ENCODE data around the gene CCDC92B. TPM values are rescaled to one million over a fixed set of nuclear protein-coding genes. Genes with fewer than 3 reads are reported as not detected.
"Not testable (repeated sequence)": the region's sequence is repeated elsewhere in the genome, so short reads cannot be mapped to it uniquely, and the experiment has no call there.

CCDC92B gene
- total and polyA plus RNA-seq, 2 of the 4 experiments (the other 2 are of a cell fraction), result not detected

DNA sequence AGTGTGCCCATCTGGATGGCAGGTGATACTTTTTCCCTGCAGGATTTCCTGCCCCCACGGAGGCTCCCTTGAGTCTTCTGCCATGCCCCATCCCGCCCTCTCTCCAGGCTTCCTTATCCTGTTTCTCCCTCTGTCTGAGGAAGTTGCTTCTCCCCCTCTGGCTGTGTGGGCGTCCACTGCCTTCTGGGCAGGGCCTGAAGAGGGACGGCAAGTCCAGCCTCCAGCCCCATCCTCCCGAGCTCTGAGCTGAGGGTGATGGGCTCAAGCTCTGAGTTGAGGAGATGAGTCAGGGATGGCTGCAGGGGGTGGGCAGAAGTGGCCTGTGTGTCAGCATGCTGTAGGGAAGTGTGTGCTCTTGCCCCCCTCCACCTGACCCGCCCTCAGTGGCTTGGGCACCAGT is 32.6 kb upstream of the CCDC92B start:
- H3K9me3 ChIP-seq (ENCODE audit: control insufficient read depth, insufficient read depth, low read length), result peaks cover 3% of the 10 kb centered on the region
- H4K5ac ChIP-seq (ENCODE audit: low read depth, low read length), result no peak overlapping the region
- H3K4me3 ChIP-seq (ENCODE audit: insufficient read depth, low read depth, low read length), result no peak overlapping the region
- H3K14ac ChIP-seq (replicated peaks; ENCODE audit: low read depth, low read length), result no peak overlapping the region
- POLR2A ChIA-PET (ENCODE audit: unreplicated experiment), result no interaction called here
- no peak overlapping the region for H3K23ac ChIP-seq (ENCODE audit: low read depth, low read length)
- H2BK5ac ChIP-seq (ENCODE audit: low read depth, low read length, poor library complexity, severe bottlenecking), result no peak overlapping the region
- BruUV-seq (replicated peaks), result no TSS peak
- no peak overlapping the region for H3K4ac ChIP-seq (ENCODE audit: low read depth, low read length)
- H4K8ac ChIP-seq (ENCODE audit: low read depth in 2 of 2, low read length in 2 of 2), result no peak overlapping the region
- no peak overlapping the region for H2BK120ac ChIP-seq (ENCODE audit: low read depth, low read length)
- H4K91ac ChIP-seq (ENCODE audit: insufficient read depth, low read depth, low read length), result no peak overlapping the region
- CTCF ChIA-PET, result no interaction called here
- no peak overlapping the region for H2BK15ac ChIP-seq (ENCODE audit: low read depth, low read length)
- no peak overlapping the region for H3K4me2 ChIP-seq (ENCODE audit: low read depth, low read length)
- H3K56ac ChIP-seq (ENCODE audit: extremely low read depth, insufficient read depth, low read length), result no peak overlapping the region
- H3K9me1 ChIP-seq (ENCODE audit: insufficient read depth, low read length), result no peaks in the 10 kb centered on the region
- H3K79me1 ChIP-seq (ENCODE audit: low read depth in 1 of 2, low read length in 2 of 2), result no peaks in the 10 kb centered on the region
- H2AFZ ChIP-seq (replicated peaks; ENCODE audit: low read length, poor library complexity), result peak overlapping the region; percentile 58
- peak; percentile 61 for DNase-seq
- H3K18ac ChIP-seq (ENCODE audit: low read depth, low read length), result no peak overlapping the region
- dilution Hi-C loops (cut with HindIII; ENCODE audit: low sequenced_read_pairs, unreplicated experiment) (no loop called here), intact Hi-C loops (cut with micrococcal nuclease) (no loop called here), in situ Hi-C loops (cut with MboI; ENCODE audit: low sequenced_read_pairs) (no loop called here)
- no peak overlapping the region for H2BK20ac ChIP-seq (ENCODE audit: low read depth, low read length)
- no peak overlapping the region for H2AK9ac ChIP-seq (replicated peaks; ENCODE audit: low read depth, low read length, poor library complexity)
- no peaks in the 10 kb centered on the region for H4K20me1 ChIP-seq (ENCODE audit: insufficient read depth, low read length)
- H3K27ac ChIP-seq (ENCODE audit: insufficient read depth, low read length), result no peak overlapping the region
- ATAC-seq (ENCODE audit: low read depth), result peak; percentile 61; the same call in 1 of the 2 replicates
- H3K4me1 ChIP-seq (ENCODE audit: control insufficient read depth, insufficient read depth, low read length), result no peaks in the 10 kb centered on the region
- WGBS, 2 experiments (ENCODE audit: extremely low coverage in 2 of 2, insufficient read length in 1 of 2), result no CpG with 5 or more reads among the region's 6 CpGs
- H3K36me3 ChIP-seq (ENCODE audit: control insufficient read depth, insufficient read depth, low read length), result no peaks in the 10 kb centered on the region
- no peak overlapping the region for H3K9ac ChIP-seq (ENCODE audit: low read depth, low read length)
- no peak overlapping the region for H2AK5ac ChIP-seq (ENCODE audit: low read depth, low read length)
- TF ChIP-seq, protein P1, sequence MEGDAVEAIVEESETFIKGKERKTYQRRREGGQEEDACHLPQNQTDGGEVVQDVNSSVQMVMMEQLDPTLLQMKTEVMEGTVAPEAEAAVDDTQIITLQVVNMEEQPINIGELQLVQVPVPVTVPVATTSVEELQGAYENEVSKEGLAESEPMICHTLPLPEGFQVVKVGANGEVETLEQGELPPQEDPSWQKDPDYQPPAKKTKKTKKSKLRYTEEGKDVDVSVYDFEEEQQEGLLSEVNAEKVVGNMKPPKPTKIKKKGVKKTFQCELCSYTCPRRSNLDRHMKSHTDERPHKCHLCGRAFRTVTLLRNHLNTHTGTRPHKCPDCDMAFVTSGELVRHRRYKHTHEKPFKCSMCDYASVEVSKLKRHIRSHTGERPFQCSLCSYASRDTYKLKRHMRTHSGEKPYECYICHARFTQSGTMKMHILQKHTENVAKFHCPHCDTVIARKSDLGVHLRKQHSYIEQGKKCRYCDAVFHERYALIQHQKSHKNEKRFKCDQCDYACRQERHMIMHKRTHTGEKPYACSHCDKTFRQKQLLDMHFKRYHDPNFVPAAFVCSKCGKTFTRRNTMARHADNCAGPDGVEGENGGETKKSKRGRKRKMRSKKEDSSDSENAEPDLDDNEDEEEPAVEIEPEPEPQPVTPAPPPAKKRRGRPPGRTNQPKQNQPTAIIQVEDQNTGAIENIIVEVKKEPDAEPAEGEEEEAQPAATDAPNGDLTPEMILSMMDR (conservative IDR thresholded peaks at IDR 0.05; ENCODE audit: low read depth, low read length), result no peak
- no peak for TF ChIP-seq USF2 (IDR thresholded peaks at IDR 0.05; ENCODE audit: low read depth, low read length)
- H3K27me3 ChIP-seq (ENCODE audit: control insufficient read depth, insufficient read depth, low read length), result peaks cover 11% of the 10 kb centered on the region

DNA sequence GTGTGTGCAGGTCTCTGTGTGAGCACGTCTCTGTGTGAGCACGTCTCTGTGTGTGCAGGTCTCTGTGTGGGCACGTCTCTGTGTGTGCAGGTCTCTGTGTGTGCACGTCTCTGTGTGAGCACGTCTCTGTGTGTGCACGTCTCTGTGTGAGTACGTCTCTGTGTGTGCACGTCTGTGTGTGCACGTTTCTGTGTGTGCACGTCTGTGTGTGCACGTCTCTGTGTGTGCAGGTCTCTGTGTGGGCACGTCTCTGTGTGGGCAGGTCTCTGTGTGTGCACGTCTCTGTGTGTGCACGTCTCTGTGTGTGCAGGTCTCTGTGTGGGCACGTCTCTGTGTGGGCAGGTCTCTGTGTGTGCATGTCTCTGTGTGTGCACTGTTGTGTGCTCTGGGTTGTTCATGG is 32.1 kb upstream of the CCDC92B start:
- H3K9ac ChIP-seq (ENCODE audit: low read depth, low read length); H3K79me1 ChIP-seq (ENCODE audit: low read depth in 1 of 2, low read length in 2 of 2); H4K8ac ChIP-seq (ENCODE audit: low read depth in 2 of 2, low read length in 2 of 2); H3K9me1 ChIP-seq (ENCODE audit: insufficient read depth, low read length); H3K4me1 ChIP-seq (ENCODE audit: control insufficient read depth, insufficient read depth, low read length); ATAC-seq (ENCODE audit: low read depth); DNase-seq; H2AK5ac ChIP-seq (ENCODE audit: low read depth, low read length); intact Hi-C loops (cut with micrococcal nuclease); H2AK9ac ChIP-seq (replicated peaks; ENCODE audit: low read depth, low read length, poor library complexity); H3K18ac ChIP-seq (ENCODE audit: low read depth, low read length); H3K56ac ChIP-seq (ENCODE audit: extremely low read depth, insufficient read depth, low read length); H3K4ac ChIP-seq (ENCODE audit: low read depth, low read length); BruUV-seq (replicated peaks); H4K5ac ChIP-seq (ENCODE audit: low read depth, low read length); dilution Hi-C loops (cut with HindIII; ENCODE audit: low sequenced_read_pairs, unreplicated experiment); H2BK5ac ChIP-seq (ENCODE audit: low read depth, low read length, poor library complexity, severe bottlenecking); H2BK120ac ChIP-seq (ENCODE audit: low read depth, low read length); H3K4me3 ChIP-seq (ENCODE audit: insufficient read depth, low read depth, low read length); H2BK15ac ChIP-seq (ENCODE audit: low read depth, low read length); H2AFZ ChIP-seq (replicated peaks; ENCODE audit: low read length, poor library complexity); CTCF ChIA-PET; H3K4me2 ChIP-seq (ENCODE audit: low read depth, low read length); POLR2A ChIA-PET (ENCODE audit: unreplicated experiment); H4K91ac ChIP-seq (ENCODE audit: insufficient read depth, low read depth, low read length); H3K23ac ChIP-seq (ENCODE audit: low read depth, low read length); H2BK20ac ChIP-seq (ENCODE audit: low read depth, low read length); in situ Hi-C loops (cut with MboI; ENCODE audit: low sequenced_read_pairs); H3K36me3 ChIP-seq (ENCODE audit: control insufficient read depth, insufficient read depth, low read length); H3K27ac ChIP-seq (ENCODE audit: insufficient read depth, low read length); H3K9me3 ChIP-seq (ENCODE audit: control insufficient read depth, insufficient read depth, low read length); H3K14ac ChIP-seq (replicated peaks; ENCODE audit: low read depth, low read length); H4K20me1 ChIP-seq (ENCODE audit: insufficient read depth, low read length): not testable (repeated sequence)
- peaks cover 15% of the 10 kb centered on the region for H3K27me3 ChIP-seq (ENCODE audit: control insufficient read depth, insufficient read depth, low read length)
- WGBS, 2 experiments (ENCODE audit: extremely low coverage in 2 of 2, insufficient read length in 1 of 2), result 77% methylated on average over 9 of the region's 15 CpGs; no CpG with 5 or more reads in 1 of the 2 experiments

All from IMR-90 (cell line).